HG03442 (cell line): Measurements from ENCODE around the gene CALM1.

ENCODE experiments used
- ATAC-seq: cut with Tn5 transposase; IDR thresholded peaks from one replicate; pipeline ENCODE4 v1.9.1; 2021; ENCODE audit warnings: mild to moderate bottlenecking, moderate library complexity; ENCODE audit not compliant: unreplicated experiment

CALM1 gene

DNA sequence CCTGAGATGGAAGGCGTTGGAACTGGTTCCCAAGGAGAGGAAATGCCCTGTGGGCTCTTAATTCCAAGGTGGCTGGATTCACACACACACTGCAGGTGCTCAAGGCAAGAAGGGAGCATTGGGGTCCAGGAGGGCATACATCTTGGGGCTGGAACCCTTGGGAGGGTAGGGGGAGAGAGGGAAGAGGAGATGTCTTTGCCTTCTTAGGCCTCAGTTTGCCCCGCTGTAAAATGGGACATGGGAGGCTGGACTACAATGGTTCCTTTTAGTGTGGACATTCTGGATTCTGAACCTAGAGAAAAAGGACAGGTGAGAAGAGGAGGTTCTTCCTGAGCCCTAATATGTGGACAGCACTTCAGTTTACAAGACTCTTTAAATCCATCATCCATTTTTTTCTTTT lies 43.8 kb downstream of the CALM1 start:
- ATAC-seq: no peak

DNA sequence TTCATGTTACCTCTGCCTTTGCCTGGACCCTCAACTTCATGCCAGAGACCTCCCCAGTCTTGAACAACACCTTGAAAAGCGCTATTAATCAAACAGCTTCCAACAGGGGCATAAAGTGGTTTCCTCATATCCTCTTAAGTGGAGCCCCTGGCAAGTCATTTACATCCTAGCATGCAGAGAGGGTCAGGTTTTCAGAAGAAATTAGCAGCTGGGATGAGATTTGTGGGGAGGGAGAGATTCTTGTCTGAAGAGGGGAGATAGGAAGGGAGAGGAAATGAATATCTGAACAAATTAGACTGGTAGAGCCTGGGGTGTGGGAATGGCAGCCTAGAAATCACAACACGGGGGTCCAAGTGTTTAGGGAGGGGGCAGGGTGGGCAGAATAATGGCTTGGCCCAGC lies 45.6 kb downstream of the CALM1 start:
- no peak for ATAC-seq

DNA sequence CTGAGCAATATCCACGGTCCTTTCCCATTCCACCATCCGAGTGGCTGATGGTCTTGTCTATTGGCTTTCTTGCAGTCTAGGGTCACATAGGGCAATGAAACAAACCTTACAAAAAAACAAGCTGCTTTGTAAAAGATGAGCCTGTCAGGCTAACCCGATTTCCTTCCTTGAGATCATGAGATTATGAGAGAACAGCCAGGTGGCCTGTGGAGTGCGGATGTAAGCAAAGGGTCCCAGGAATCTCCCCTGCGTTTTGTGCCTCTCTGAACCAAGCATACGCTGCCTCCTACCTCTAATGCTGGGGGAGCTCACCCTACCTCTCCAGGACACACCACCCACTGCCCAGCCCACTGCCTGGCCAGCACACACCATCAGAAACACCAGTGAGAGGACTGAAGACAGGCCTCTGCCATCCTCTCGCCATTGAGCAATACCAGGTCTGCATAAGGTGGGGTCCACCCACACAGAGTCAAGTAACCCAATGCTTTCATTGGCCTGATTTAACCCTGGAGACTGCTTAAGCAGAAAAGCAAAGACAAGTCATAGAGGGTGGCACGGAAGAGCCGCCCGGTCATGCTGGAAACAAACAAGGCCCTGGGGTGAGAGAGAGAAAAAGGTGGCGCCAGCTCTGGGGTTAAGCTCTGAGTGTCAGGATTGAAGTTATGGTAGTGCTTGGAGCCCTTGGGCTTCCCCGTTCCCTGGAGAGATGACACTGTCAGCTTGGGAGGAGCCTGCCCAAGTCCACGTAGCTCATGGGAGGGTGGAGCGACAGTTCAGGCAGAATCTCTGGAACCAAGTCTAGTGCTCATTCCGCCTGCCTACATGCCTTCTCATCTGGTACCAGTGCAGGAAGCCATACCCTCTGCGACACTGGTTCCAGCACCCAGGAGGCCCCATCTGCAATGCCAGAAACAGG lies 46.6 kb downstream of the CALM1 start:
- ATAC-seq: no peak

DNA sequence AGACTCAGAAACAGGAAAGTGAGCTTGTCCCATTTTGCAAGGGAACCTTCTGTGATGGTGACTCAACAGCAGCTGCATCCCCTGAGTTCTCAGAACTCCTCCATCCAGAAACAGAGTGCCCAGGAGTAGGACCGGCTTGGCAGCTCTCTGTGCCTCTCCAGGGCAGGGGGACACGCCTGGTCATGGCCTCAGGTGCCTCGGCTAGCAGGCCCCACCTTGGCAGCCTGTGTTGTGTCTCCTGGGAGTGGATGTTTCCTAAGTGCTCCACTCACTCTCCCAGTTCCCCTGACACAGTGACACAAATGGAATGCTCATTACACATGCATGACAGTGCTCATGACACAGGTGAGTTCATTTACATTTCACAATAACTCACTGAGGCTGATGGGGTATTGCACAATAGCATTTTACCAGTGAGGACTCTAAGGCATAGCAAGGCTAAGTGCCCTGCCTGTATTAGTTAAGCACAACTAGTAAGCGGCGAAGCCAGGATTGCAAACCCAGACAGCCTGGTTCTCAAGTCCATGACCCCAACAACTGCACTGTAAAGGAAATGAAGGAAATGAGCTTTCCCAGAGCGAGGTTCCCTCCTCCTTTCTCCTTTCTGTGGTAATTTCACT lies 47.4 kb downstream of the CALM1 start:
- no peak for ATAC-seq

DNA sequence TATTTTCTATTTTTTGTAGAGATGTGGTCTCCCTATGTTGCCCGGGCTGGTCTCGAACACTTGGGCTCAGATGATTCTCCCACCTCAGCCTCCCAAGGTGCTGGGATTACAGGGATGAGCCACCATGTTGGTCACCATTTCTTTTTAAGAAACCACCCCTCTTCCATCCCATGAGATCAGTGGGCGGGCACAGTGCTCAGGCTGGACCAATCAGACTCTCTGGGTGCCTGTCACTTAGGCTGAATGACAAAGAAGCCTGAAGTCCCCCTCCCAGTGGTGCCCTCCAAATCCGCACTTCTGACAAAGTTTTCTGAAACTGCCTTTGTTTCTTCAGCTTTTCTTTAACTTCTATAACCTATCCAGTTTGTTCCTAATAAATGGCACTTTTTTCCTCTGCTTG lies 48.2 kb downstream of the CALM1 start:
- ATAC-seq: no peak

DNA sequence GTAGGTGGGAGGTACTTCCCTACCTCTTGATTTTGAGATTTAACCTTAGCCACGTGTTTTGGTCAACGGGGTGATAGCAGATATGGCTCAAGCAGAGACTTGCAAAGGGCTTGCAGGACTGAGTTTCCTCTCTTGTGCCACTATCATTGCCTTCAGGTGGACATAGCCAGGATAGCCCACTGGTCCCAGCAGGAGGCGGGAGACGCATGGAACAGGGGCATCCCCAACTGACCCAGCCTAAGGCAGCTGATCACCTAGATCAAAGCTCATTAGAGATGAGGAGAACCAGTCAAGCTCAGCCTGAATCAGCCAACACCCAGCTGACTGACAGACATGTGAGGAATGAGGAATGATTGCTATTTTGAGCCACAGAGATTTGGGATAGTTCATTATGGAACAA lies 49.6 kb downstream of the CALM1 start:
- ATAC-seq: no peak

DNA sequence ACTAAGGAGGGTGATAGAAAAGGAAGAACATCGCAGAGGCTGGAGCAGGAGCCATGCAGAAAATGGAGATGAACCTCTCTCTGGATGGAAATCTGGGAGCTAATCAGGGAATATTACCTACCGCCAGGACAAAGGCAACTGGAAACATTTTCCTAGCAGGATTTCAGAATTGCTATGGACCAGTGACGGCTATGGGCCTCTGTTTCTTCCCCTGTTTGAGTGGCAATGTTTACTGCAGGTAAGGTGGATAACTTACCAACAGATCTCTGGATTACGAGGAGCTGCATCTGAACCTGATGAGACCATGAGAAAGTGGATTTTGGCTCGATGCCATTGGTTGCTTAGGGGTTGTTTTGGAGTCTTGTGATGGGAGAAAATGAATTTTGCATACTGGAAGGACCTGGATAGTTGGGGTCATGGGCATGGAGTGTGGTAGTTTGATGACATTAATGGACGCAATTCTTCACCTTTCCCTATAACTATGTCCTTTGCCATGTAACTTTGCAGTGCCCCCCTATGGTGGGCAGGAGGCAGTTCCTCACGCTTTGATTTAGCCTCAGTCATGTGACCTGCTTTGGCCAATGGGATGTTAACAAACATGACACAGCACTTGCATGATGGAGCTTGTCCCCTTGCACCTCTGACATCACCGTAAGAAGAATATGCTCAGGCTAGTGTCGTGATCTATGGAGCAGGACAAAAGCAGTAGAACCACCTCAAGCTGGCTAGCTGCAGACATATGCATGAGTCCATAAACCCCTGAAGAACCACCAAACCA lies 51.1 kb downstream of the CALM1 start:
- ATAC-seq: no peak

DNA sequence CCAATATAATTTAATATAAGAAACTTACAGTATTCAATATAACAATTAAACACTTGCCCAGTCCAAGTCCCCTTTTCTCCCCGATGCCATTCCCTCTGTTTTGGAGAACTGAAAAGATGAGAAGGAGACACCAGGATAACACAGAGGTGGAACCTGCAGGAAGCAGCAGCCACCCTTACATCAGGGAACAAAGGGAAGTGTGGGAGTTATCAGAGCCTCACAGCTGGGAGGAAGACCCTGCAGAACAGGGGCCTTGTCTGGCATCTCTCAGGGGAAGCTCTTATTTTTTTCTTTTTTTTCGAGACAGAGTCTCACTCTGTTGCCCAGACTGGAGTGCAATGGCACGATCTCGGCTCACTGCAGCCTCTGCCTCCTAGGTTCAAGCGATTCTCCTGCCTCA lies 52.6 kb downstream of the CALM1 start:
- ATAC-seq: no peak

DNA sequence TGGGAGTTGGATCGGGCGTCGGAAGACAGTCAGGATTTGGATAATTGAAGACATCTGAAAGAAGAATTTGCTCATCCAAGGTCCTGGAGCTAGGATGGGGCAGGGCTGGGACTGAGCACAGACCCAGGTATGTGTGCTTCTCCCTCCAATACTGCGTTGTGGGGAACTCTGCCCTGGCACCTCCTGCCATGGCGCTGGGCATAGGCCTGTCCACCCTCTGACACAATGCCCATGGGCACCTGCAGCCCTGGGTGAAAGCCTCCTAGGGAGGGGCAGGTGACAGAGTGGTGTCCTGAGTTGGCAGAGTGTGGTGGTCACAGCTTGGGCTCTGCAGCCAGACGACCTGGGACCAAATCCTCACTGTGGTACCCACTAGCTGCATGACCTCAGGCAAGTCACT lies 53.3 kb downstream of the CALM1 start:
- ATAC-seq: no peak

DNA sequence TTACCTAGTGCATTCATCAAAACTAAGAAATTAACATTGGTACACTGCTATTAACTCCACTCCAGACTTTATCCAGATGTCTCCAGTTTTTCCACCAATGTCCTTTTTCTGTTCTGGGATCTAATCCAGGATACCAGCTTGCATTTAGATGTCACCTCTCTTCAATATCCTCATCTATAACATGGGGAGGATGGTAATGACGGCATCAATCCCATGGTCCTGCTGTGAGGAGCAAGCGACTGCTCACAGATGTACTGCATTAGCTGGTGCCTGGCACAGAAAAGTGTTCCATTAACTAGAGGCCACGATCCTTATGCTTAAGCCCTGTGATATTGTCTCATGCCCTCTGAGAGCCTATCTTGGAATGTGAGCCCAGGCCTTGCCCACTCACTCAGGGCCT lies 53.8 kb downstream of the CALM1 start:
- no peak for ATAC-seq

DNA sequence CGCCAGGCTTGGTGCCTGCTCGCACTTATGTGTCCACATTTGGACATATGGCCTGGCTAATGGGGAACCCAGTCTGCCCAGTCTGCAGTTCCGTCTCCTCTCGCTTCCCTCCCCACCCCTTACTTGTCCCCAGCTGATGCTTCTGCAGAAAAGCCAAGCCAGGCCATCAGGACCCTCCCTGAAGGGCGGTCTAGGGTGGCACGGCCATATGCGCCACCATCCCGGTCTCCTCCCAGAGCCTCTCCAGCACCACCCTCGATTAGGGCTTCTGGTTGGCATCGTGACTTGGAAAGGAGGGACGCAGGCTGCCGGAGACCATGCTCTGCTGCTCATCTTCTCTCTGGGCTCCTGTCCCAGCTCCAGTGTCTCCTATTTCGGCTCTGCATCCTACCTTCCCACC lies 54.6 kb downstream of the CALM1 start:
- ATAC-seq: no peak

DNA sequence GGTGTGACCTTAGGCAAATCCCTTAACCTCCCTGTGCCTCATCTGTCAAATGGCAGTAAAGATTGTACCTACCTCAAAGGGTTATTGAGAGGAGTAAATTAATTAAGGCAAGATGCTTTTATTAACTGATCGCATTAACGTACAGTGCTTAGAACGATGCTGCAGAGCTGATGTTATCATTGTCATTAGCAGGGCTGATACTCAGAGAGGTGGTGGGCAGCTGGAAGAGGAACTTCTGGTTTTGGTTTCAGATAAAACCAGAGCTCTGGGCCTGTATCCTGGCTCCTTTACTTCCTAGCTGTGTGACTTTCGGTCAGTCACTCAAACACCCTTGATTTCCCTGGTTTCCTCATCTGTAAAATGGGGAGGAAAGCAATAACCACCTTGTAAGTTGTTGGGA lies 55.1 kb downstream of the CALM1 start:
- ATAC-seq: no peak

DNA sequence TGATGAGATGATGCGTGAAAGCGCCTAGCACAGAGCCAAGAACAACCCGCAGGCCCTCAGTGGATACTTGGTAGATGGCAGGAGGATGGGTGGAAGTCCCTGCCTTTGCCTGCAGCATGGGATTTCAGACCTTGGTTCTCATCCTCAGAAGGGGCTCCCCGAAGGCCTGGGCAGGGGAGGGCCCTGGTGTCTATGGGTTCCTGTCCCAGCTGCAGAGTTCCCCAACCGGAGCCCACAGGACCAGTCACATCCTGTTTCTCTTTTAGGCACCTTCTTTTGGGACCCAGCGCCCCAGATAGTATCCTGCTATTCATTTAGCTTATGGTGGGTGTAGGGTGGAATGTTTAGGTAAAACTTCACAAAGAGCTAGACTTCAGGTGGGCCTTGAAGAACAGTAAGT lies 55.5 kb downstream of the CALM1 start:
- ATAC-seq: no peak

DNA sequence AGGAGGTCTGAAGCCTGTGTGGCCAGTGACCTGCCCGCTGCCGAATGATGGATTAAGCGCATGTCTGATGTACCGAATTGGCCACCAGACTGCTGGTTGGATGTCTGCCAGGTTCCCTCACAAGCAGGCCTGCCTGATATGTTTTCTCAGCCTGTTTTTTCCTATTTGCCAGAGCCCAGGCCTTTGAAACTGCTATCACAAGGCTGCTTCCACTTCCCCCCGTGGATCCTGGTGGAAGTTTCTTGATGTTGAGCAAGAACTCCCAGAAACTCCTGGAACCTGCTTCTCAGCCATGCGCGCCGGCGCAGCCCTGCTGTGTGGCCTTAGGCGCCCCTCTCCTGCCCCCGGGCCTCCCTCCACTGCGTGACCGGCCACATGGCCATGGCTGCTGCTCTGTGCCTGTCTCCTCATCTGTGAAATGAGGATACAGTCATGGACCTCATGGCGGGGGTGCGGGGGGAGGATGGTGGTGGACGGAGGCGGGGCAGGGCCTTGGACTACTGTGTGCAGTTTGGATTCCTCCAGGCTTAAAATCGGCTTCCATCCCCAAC lies 56.6 kb downstream of the CALM1 start:
- ATAC-seq: no peak

DNA sequence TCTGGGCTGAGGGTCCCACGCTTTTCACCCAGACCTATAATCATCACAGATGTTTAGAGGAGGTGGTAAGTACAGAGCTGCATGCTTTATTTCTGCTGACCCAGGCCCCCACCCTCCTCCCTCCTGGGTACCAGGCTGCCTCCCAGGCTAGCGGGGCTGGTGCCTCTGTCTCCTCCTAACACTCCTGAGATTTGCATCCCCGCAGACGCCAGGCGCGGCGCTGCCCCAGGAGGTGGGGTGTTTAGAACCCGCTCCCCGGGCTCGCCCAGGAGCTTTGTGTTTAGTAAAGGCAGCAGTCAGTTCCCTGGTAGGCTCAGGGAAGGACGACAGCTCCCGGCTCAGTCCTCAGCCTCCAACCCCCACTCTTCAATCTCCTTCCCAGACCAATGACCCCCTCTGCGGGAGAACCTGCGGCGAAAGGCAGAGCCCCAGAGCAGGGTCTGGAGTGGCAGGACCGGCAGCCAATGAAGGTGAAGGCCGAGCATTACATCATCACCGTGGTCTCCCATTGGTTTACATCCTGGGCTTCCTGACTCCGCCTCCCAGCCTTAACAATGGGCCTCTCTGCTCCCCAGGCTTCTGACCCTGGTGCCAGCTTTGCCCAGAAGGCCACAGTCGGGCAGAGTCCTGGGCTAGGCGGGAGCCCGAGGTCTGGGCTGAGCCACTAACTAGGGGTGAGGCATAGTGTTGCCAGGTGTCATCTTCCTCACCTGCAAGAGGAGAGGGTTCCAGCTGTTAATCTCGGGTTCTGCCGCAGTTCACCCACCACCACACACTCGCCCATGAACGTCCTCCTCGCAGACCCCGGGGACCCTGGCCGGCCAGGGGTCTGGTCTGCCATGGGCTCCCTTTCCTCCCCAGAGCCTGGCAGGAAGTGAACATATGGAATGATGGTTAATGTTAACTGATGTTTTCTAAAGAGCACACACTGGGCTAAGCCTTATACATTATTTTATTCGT lies 57.5 kb downstream of the CALM1 start:
- no peak for ATAC-seq

DNA sequence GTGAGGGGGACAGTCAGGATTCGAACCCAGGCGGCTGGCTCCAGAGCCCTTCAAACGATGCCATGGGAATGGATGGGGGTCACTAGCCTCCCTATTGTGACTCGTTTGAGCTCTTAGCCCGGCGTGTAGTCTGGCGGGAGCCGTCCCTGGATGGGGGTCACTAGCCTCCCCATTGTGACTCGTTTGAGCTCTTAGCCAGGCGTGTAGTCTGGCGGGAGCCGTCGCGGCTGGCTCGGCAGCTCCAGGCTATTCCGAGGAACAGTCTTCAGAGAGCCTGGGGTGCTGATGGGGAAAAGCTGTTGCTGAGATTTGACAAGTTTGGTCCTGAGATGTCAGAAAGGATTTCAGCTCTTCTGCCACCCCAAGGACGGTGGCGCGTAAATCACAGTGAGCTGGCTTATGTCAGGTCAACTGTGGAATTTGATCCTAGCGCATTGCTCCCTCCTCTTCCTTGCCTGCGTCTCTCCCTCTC lies 58.3 kb downstream of the CALM1 start:
- no peak for ATAC-seq

DNA sequence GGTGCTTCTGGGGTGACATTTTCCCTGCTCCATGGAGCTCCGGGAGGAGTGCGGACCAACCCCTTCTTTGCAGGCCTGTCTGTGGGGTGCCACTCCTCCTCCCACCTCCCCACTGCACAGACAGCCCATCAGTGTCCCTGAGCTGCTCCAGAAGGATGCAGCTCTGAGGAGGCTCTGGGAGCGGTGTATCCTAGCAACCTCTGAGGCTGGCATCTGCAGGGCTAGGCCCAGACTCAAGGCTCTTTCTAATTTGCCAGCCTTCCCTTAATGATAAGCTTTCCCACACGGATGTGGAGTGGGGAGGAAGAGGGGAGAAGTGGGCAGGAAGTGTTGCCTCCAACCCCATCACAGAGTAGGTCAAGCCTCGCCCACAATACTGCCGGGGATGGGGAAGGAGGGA lies 59.7 kb downstream of the CALM1 start:
- ATAC-seq: no peak

DNA sequence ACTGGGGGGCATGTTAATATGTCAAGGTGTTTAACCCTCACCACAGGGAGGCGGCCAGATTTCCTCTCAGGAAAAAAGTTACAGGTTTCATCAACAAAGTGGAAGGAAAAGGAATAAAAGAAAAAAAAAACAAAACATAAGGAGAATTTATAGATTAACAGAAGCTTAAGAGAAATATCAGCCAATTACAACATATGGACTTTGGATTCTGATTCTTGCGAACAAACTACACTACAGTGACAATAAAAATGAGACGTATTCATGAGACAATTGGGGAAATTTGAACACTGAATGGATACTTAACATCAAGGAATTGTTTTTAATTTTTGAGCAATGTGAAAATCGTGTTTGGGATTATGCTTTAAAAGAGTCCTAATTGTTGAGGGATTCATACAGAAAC lies 60.4 kb downstream of the CALM1 start:
- ATAC-seq: no peak
